ENCODE results near the gene TMEM163. TPM values are rescaled to one million over a fixed set of nuclear protein-coding genes. Genes with fewer than 3 reads are reported as not detected.

TMEM163 gene
- total and polyA plus RNA-seq, 2 donors (not counting 3 experiments of a cell fraction or from before 2014, with no cell fraction given) = 1.0 to 2.8 TPM

Other genes with a start within 250 kb of the TMEM163 start
- gene ACMSD, start 119.6 kb upstream of the TMEM163 start, total RNA-seq = not detected in 2 replicates
- gene ACMSD, start 119.6 kb upstream of the TMEM163 start, polyA plus RNA-seq = not detected in 2 replicates
- gene CCNT2, start 199.8 kb upstream of the TMEM163 start, total RNA-seq = 35.4 and 35.5 TPM in 2 replicates
- 9.3 and 10.3 TPM in 2 replicates for gene CCNT2, start 199.8 kb upstream of the TMEM163 start, polyA plus RNA-seq